Islet precursor cell (in vitro differentiated cells): ENCODE results near the gene CDH5.
A peak's percentile ranks its signal among the peaks of the same experiment; 100 is the strongest.

Experiments
- DNase-seq: peaks from one replicate; pipeline ENCODE4 v3.0.0-alpha.2; 2018

Gene CDH5

GRCh38 chr16:66354034-66354909 lies 12.2 kb upstream of the CDH5 start:
- DNase-seq: no peak

GRCh38 chr16:66355526-66355925 lies 11.0 kb upstream of the CDH5 start:
- no peak for DNase-seq

- no peak for DNase-seq
These were observed 9.0 kb upstream of the CDH5 start for GRCh38 chr16:66357523-66357928.

GRCh38 chr16:66358231-66358630 lies 8.3 kb upstream of the CDH5 start:
- no peak for DNase-seq

GRCh38 chr16:66359012-66359411 lies 7.5 kb upstream of the CDH5 start:
- no peak for DNase-seq

GRCh38 chr16:66359811-66360608 lies 6.5 kb upstream of the CDH5 start:
- no peak for DNase-seq

GRCh38 chr16:66360624-66361324 lies 5.7 kb upstream of the CDH5 start:
- DNase-seq: no peak

- DNase-seq: no peak
These were observed 4.8 kb upstream of the CDH5 start for GRCh38 chr16:66361604-66362135.

GRCh38 chr16:66363211-66363777 lies 3.2 kb upstream of the CDH5 start:
- DNase-seq: no peak

GRCh38 chr16:66364117-66364958 lies 2.2 kb upstream of the CDH5 start:
- no peak for DNase-seq

- DNase-seq: no peak
These were observed 1.6 kb upstream of the CDH5 start for GRCh38 chr16:66364959-66365306.

- DNase-seq: no peak
These were observed 840 bp upstream of the CDH5 start for GRCh38 chr16:66365651-66366050.

- no peak for DNase-seq
These were observed 1.7 kb downstream of the CDH5 start for GRCh38 chr16:66367968-66368891.

GRCh38 chr16:66369055-66369592 lies 2.6 kb downstream of the CDH5 start:
- no peak for DNase-seq

- DNase-seq: peak; percentile 51
These were observed 4.5 kb downstream of the CDH5 start for GRCh38 chr16:66370786-66371684.

GRCh38 chr16:66372078-66372897 lies 5.8 kb downstream of the CDH5 start:
- DNase-seq: peak; percentile 51

- DNase-seq: peak; percentile 34
These were observed 6.3 kb downstream of the CDH5 start for GRCh38 chr16:66372898-66373155.

- DNase-seq: no peak
These were observed 7.2 kb downstream of the CDH5 start for GRCh38 chr16:66373667-66374066.

GRCh38 chr16:66374176-66374575 lies 7.7 kb downstream of the CDH5 start:
- DNase-seq: peak; percentile 57
